CD4-positive, CD25-positive, alpha-beta regulatory T cell (primary cell): ENCODE measurements around the gene SH2D7. TPM values are rescaled to one million over a fixed set of nuclear protein-coding genes. Genes with fewer than 3 reads are reported as not detected.

Experiments
- ATAC-seq, 2 donors: fragments of 150-1000 bp; cut with Tn5 transposase; one replicate each; pipeline ENCODE4 v1.10.0; 2021; ENCODE audit warnings: low read depth in 2 of 2, moderate number of reproducible peaks in 2 of 2, moderate library complexity in 1 of 2
- DNase-seq, 3 donors: peaks; one replicate each; pipeline versions ENCODE4 v3.0.0 to v3.0.0-alpha.2; 2012 to 2022; ENCODE audit warnings: mixed read lengths in 1 of 3
- H3K27ac ChIP-seq: one replicate; pipeline ENCODE4 v1.7.0; 2013; ENCODE audit warnings: mild to moderate bottlenecking, low read length; ENCODE audit not compliant: insufficient read depth, poor library complexity, severe bottlenecking
- H3K27me3 ChIP-seq: one replicate; pipeline ENCODE4 v1.7.0; 2013; ENCODE audit warnings: low read length; ENCODE audit not compliant: control insufficient read depth, insufficient read depth
- H3K36me3 ChIP-seq: one replicate; pipeline ENCODE4 v1.7.0; 2013; ENCODE audit warnings: mild to moderate bottlenecking, low read length, moderate library complexity; ENCODE audit not compliant: control insufficient read depth, insufficient read depth
- H3K4me1 ChIP-seq: 2 replicates; pipeline ENCODE4 v1.7.0; 2013; ENCODE audit warnings: mild to moderate bottlenecking, low read length; ENCODE audit not compliant: insufficient read depth, control insufficient read depth, poor library complexity, severe bottlenecking
- H3K4me3 ChIP-seq: one replicate; pipeline ENCODE4 v1.7.0; 2013; ENCODE audit warnings: low read depth, mild to moderate bottlenecking, low read length, moderate library complexity
- H3K9me3 ChIP-seq, 2 experiments: 1 replicate in 1 of 2; 2 replicates in 1 of 2; pipeline ENCODE4 v1.7.0; 2013; ENCODE audit warnings: low read length in 2 of 2, mild to moderate bottlenecking in 1 of 2, moderate library complexity in 1 of 2; ENCODE audit not compliant: control insufficient read depth in 2 of 2
- H3K27ac Mint-ChIP-seq, 3 donors: one replicate each; pipeline ENCODE4 v1.8.0; 2020 to 2022; ENCODE audit warnings: mild to moderate bottlenecking in 3 of 3, mixed read lengths in 3 of 3, moderate library complexity in 2 of 3
- H3K27me3 Mint-ChIP-seq: one replicate; pipeline ENCODE4 v1.8.0; 2022; ENCODE audit warnings: mild to moderate bottlenecking, mixed read lengths
- H3K36me3 Mint-ChIP-seq: one replicate; pipeline ENCODE4 v1.8.0; 2020; ENCODE audit warnings: mixed read lengths
- H3K4me1 Mint-ChIP-seq, 4 donors: one replicate each; pipeline ENCODE4 v1.8.0; 2020 to 2022; ENCODE audit warnings: mixed read lengths in 4 of 4, mild to moderate bottlenecking in 1 of 4
- H3K4me3 Mint-ChIP-seq, 4 donors: one replicate each; pipeline ENCODE4 v1.8.0; 2020 to 2022; ENCODE audit warnings: mild to moderate bottlenecking in 4 of 4, mixed read lengths in 4 of 4, moderate library complexity in 3 of 4
- H3K9me3 Mint-ChIP-seq, 7 donors: one replicate each; pipeline ENCODE4 v1.8.0; 2020 to 2022; ENCODE audit warnings: mixed read lengths in 7 of 7, mild to moderate bottlenecking in 3 of 7, moderate library complexity in 2 of 7
- polyA plus RNA-seq, 4 donors: library from polyadenylated mRNA; unstranded; fragments of 300-500 nt; fragmentation: Illumina TruSeq; gene quantifications; one replicate each; pipeline ENCODE4 v1.2.3, GENCODE V29; 2021
- total RNA-seq: library from RNA; stranded (reverse); gene quantifications from one replicate; pipeline ENCODE4 v1.2.3, GENCODE V29; 2022

SH2D7 gene
- total and polyA plus RNA-seq, 5 donors from 2014 or later, result 0.09 TPM; not detected in 4

DNA sequence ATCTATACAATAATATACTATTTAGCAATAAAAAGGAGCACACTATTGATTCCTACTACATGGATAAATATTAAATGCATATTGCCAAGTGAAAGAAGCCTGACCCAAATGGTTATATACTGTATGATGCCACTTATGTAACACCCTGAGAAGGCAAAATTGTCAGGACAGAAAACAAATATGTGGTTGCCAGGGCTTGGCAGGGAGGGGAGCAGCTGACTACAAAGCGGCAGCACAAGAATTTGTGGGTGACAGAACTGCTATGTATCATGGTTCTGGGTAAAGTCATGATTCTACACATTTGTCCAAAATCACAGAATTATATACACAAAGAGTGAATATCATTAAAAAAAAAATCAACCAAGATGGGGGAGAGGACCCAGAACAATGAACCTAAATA, 37.4 kb upstream of the SH2D7 start:
- H3K36me3 Mint-ChIP-seq, result peaks cover 20% of the 10 kb centered on the region

DNA sequence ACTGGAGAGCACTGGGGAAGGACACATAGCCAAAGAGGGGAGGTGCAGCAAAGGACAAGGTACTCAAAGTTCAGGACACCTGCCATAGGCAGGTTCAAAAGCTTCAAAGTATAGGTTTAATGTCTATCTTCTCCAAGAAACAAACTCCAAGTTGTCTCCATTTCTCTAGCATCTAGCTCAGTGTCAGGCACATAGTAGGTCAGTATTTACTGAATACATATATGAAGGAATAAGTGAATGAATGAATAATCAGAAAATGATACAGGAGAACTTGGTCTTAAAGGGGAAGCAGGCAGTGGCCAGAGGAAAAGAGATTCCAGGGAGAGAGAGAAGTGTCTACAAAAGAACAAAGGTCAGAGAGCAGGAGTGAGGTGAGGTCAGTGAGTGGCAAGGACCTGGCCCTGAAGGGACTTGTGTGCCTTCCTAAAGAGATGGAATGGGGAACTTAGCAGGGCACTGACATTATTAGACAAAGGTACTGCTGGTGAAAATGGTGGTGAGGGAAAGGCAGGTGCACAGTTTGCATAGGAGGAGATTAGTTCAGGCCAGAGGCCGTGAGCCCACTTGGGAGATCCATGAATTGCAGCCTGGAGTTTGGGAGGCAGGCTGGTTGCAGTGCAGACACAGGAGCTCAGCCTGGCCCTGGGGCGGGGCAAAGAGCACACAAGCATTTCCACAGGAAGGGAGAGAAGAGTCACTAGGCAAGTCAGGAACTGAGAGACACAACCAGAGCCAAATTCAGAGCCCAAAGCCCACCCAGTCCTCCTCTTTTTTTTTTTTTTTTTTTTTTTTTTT, 36.2 kb upstream of the SH2D7 start:
- no peaks in the 10 kb centered on the region for H3K27me3 ChIP-seq
- H3K4me1 Mint-ChIP-seq, result peaks cover 41 to 95% (median 83%) of the 10 kb centered on the region in 4 donors
- peak overlapping the region; percentile 71 to 89 (median 76) for H3K4me3 Mint-ChIP-seq
- H3K27me3 Mint-ChIP-seq, result no peaks in the 10 kb centered on the region
- no peaks in the 10 kb centered on the region for H3K9me3 ChIP-seq
- peak overlapping the region; percentile 86 to 97 (median 97) for H3K27ac Mint-ChIP-seq
- H3K27ac ChIP-seq, result peak overlapping the region; percentile 84
- peaks cover 17% of the 10 kb centered on the region for H3K36me3 ChIP-seq
- peak overlapping the region; percentile 23 for H3K4me3 ChIP-seq
- ATAC-seq (peak; percentile 19 to 44), DNase-seq (no peak)
- H3K36me3 Mint-ChIP-seq, result peaks cover 20% of the 10 kb centered on the region
- H3K4me1 ChIP-seq, result peaks cover 92% of the 10 kb centered on the region
- no peaks in the 10 kb centered on the region for H3K9me3 Mint-ChIP-seq

More for the DNA sequence above, 37.4 kb upstream of the SH2D7 start:
- peak overlapping the region; percentile 84 for H3K27ac ChIP-seq
- Mint-ChIP-seq H3K27me3 (no peaks in the 10 kb centered on the region), H3K4me1 (peaks cover 51 to 100% (median 90%) of the 10 kb centered on the region in 4 donors), H3K27ac (peak overlapping the region; percentile 81 to 97 (median 86)), H3K9me3 (no peaks in the 10 kb centered on the region), H3K4me3 (peak overlapping the region; percentile 7 to 89 (median 74))
- H3K27me3 ChIP-seq, result no peaks in the 10 kb centered on the region
- no peaks in the 10 kb centered on the region for H3K9me3 ChIP-seq
- peaks cover 98% of the 10 kb centered on the region for H3K4me1 ChIP-seq
- no peak for DNase-seq
- peak overlapping the region; percentile 23 for H3K4me3 ChIP-seq
- no peak for ATAC-seq
- H3K36me3 ChIP-seq, result peaks cover 17% of the 10 kb centered on the region

DNA sequence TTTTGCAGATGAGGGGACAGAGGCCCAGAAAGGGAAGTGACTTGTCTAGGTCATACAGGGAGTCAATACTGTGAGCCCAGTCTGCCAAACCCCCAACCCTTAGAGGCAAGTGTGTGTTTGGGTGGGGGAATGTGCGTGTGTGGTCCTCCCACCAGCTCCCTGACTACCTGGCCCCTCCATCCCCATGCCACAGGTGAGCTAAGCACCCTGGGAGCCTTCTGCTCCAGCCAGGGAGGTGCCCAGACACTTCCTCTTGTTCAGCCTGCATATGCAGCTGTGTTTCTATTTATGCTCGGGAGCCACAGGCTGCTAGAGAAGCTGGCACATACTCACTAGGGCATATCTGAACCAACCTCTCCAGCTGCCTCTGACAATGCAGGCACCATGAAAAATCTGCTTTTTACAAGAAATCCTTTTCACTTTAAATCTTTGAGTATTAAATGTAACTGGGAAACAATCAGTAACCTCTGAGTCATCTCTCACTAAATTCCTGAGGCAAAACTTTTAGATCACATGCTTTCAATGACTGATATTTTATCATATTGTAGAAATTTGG, 35.6 kb upstream of the SH2D7 start:
- Mint-ChIP-seq H3K4me3 (peak overlapping the region; percentile 71 to 89 (median 76)), H3K9me3 (no peaks in the 10 kb centered on the region), H3K27me3 (no peaks in the 10 kb centered on the region), H3K27ac (peak overlapping the region; percentile 86 to 97 (median 95)), H3K4me1 (peaks cover 36 to 90% (median 77%) of the 10 kb centered on the region in 4 donors), H3K36me3 (peaks cover 20% of the 10 kb centered on the region)
- ATAC-seq (peak; percentile 64 to 73), DNase-seq (peak in 1 of 3 donors; percentile 59)
- Histone ChIP-seq H3K36me3 (peaks cover 17% of the 10 kb centered on the region), H3K27me3 (no peaks in the 10 kb centered on the region), H3K9me3 (no peaks in the 10 kb centered on the region), H3K27ac (peak overlapping the region; percentile 84), H3K4me1 (peaks cover 88% of the 10 kb centered on the region), H3K4me3 (peak overlapping the region; percentile 23)

DNA sequence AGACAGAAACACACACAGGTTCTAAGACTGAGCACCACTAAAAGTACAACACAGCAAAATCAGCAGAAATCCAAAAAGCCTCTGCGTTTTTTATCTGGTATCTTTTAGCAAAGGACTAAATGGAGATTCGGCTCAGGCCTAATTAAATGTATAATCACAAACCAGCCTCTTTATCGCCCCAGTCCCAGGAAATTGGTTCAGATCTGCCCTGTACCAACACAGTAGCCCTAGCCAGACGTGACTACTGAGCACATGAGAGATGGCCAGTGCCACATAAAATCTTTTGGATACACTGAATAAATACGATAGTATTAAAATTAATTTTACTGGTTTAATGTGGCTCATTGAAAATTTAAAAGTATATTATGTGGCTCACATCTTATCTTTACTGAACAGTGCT, 34.6 kb upstream of the SH2D7 start:
- DNase-seq, result no peak
- Histone ChIP-seq H3K4me3 (no peak overlapping the region), H3K27me3 (no peaks in the 10 kb centered on the region), H3K36me3 (peaks cover 11% of the 10 kb centered on the region), H3K9me3 (no peaks in the 10 kb centered on the region), H3K4me1 (peaks cover 88% of the 10 kb centered on the region), H3K27ac (peak overlapping the region; percentile 84)
- Mint-ChIP-seq H3K4me1 (peaks cover 33 to 80% (median 72%) of the 10 kb centered on the region in 4 donors), H3K27ac (peak overlapping the region; percentile 52 to 97 (median 86)), H3K27me3 (no peaks in the 10 kb centered on the region), H3K4me3 (peak overlapping the region in 2 of 4 donors; percentile 36 to 54), H3K9me3 (no peaks in the 10 kb centered on the region), H3K36me3 (peaks cover 13% of the 10 kb centered on the region)
- ATAC-seq, result no peak

DNA sequence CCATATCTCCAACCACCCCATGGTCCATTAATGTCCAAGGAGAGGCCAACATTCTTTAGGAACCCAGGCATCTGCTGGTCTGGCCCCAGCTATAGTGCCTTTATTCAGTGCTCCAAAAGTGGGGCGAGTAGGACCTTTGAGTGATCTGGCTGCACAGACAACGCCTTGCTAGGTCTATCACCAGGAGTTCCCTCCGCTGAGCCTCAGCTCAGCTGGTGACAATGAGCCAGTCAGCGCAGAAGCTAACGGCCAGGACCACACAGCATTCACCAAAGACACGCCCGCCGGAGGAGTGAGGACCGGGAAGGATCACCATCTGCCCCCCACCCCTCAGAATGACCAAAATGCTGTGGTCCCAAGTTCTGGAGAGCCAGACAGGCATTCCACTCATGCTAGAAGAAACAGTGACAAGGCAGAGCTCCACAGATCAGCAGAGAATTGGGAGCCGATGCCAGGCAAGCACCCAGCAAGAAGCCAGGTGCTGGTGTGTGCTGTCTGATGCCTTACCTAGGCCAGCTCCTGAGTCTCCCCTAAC, 33.9 kb upstream of the SH2D7 start:
- Histone ChIP-seq H3K4me1 (peaks cover 89% of the 10 kb centered on the region), H3K36me3 (peaks cover 4% of the 10 kb centered on the region), H3K9me3 (no peaks in the 10 kb centered on the region), H3K27ac (peak overlapping the region; percentile 84), H3K4me3 (no peak overlapping the region), H3K27me3 (no peaks in the 10 kb centered on the region)
- Mint-ChIP-seq H3K27me3 (no peaks in the 10 kb centered on the region), H3K4me3 (peak overlapping the region in 3 of 4 donors; percentile 54 to 83 (median 63)), H3K36me3 (peaks cover 9% of the 10 kb centered on the region), H3K9me3 (no peaks in the 10 kb centered on the region), H3K4me1 (peaks cover 38 to 74% (median 69%) of the 10 kb centered on the region in 4 donors), H3K27ac (peak overlapping the region; percentile 86 to 97 (median 93))
- DNase-seq, result no peak
- no peak for ATAC-seq

DNA sequence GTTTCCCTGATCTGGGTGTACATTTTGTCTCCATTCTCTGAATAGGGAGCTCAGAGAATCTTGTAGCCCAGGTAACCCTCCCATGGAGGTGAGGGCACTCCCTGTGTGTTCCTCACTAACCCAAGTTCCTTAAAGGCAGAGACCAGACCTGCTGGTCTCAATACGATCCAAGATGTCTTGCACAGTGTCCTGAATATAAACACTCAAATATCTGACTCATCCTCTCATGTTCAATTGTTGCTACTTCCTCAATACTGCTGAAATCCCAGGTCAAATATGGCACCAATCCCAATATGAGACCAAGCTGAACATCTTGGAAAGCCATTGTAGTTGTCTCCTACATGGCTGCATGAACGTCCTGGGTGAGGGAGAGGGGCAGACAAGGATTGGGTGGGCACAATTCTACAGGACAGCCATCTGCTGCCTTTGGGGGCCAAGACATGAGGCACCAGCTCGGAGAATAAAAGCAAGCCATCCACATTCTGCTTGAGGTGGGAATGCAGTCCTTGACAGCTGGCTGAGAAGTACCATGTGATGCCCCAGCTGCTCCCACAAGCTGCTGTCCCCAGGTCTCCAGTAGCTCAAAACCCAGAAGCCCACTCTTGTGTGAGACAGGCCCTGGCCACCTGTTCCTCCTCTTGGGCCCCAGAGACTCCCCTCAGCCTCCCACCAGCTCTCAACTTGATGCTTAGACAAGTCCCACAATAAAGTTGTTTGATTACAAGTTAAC, 33.1 kb upstream of the SH2D7 start:
- Mint-ChIP-seq H3K27ac (peak overlapping the region; percentile 86 to 97 (median 93)), H3K4me1 (peaks cover 38 to 66% (median 63%) of the 10 kb centered on the region in 4 donors), H3K27me3 (no peaks in the 10 kb centered on the region), H3K36me3 (peaks cover 4% of the 10 kb centered on the region), H3K4me3 (peak overlapping the region; percentile 30 to 63 (median 44)), H3K9me3 (no peaks in the 10 kb centered on the region)
- H3K27me3 ChIP-seq, result no peaks in the 10 kb centered on the region
- H3K4me1 ChIP-seq, result peaks cover 88% of the 10 kb centered on the region
- H3K9me3 ChIP-seq, result no peaks in the 10 kb centered on the region
- H3K4me3 ChIP-seq, result no peak overlapping the region
- ATAC-seq, result no peak
- H3K36me3 ChIP-seq, result no peaks in the 10 kb centered on the region
- no peak for DNase-seq
- peak overlapping the region; percentile 58 for H3K27ac ChIP-seq

DNA sequence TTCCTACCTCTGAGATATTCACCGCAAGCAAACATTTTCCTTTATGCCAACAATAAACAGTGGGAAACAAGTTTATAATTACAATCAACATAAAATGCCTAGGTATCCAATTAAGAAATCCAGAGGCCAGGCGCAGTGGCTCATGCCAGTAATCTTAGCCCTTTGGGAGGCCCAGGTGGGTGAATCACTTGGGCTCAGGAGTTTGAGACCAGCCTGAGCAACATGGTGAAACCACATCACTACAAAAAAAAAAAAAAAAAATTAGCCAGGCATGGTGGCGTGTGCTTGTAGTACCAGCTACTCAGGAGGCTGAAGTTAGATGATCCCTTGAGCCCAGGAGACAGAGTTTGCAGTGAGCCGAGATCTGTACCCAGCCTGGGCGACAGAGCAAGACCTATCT, 32.1 kb upstream of the SH2D7 start:
- H3K9me3 ChIP-seq, result no peaks in the 10 kb centered on the region
- DNase-seq (no peak), ATAC-seq (no peak)
- H3K36me3 ChIP-seq, result no peaks in the 10 kb centered on the region
- Mint-ChIP-seq H3K4me3 (peak overlapping the region in 3 of 4 donors; percentile 3 to 54 (median 47)), H3K9me3 (no peaks in the 10 kb centered on the region), H3K27ac (peak overlapping the region; percentile 72 to 97 (median 86)), H3K4me1 (peaks cover 30 to 57% (median 53%) of the 10 kb centered on the region in 4 donors), H3K36me3 (peaks cover 4% of the 10 kb centered on the region), H3K27me3 (no peaks in the 10 kb centered on the region)
- peak overlapping the region; percentile 58 for H3K27ac ChIP-seq
- H3K27me3 ChIP-seq, result no peaks in the 10 kb centered on the region
- H3K4me1 ChIP-seq, result peaks cover 88% of the 10 kb centered on the region
- peak overlapping the region; percentile 10 for H3K4me3 ChIP-seq
